Cortex of kidney (tissue), 1 donor: ENCODE results near the gene DCAKD.

Source experiments
- DNase-seq: peaks from one replicate; lab custom pipeline; 2025; lab: John Stamatoyannopoulos, UW

The DCAKD gene

GRCh38 chr17:45030733-45031132 lies 20.7 kb downstream of the DCAKD start:
- no peak for DNase-seq

DNA sequence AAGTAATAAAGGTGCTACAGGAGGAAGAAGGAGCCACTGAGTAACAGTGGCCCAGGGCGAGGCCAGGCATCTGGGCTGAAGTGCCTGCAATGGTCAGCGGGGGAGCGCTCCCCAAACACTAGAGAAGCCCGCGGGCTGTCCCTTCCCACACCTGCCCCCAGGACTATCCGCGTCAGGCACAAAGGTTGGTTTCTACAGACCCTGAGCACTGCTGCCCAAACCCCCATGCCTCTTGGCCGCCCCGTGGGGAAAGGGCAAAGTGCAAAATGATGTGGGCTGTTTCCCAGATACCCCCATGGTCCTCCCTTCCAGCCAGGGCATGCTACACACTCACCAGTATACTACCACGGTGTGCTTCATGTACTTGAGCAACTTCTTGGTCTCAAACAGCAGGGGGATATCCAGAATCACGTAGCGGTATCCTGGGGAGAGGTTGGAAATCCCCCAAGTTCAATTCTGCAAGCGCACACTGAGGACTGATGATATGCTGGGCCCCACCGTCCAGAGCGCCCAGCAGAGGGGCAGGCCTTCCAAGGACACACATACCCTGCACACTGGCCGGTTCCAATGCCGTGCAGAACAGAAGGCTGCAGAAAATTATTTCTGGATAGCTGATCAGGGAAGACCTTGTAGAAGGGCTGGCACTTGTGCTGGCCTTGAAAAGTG lies 21.5 kb downstream of the DCAKD start:
- no peak for DNase-seq

GRCh38 chr17:45029096-45029495 lies 22.3 kb downstream of the DCAKD start:
- no peak for DNase-seq

DNA sequence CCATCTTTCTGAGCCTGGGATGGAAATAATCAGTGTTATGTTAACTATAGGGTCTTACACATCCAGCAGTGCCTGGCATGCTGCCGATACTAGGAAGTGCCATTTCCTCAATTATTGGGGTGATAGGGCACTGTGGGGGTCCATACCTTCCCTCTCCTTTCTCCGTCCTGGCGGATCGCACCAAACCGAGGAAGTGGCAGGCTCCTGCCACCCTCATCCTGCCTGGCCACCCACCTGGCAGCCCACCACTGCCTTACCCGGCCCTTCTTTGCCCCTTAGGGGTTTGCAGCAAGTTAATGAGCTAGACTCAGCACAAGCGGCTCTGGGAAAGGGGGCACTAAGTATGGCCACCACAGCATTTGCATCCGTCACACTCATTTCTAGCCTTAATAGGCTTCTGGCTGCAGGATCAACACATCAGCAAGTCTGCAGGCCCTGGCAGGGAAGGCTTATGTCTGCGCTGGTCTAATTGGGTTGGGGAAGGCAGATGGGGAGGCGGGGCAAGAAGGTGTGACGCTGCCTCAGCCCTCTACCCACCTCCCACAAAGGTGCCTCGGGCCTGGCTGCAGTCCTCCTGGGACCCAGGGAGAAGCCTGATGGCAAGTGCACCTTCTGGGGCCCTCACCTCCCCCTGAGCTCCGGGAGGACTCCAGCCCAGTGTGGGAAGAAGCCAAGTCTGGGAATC lies 28.6 kb downstream of the DCAKD start:
- no peak for DNase-seq

DNA sequence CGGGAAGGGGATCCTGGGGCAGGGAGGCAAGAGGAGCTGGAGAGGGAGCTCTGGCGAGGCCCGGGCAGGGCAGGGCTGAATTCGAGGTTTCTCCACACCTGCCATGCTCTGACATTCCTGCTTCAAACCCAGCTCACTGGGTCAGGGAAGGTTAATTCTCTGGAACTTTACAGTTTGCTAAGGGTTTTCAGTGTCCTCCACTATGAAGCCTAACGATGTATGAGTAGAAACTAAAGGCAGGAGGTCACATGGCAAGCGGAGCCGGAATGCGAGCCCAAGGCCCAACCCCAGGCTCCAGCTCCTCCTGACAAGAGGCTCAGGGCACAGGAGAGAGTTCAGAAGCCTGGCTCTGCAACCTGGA lies 29.2 kb downstream of the DCAKD start:
- no peak for DNase-seq

DNA sequence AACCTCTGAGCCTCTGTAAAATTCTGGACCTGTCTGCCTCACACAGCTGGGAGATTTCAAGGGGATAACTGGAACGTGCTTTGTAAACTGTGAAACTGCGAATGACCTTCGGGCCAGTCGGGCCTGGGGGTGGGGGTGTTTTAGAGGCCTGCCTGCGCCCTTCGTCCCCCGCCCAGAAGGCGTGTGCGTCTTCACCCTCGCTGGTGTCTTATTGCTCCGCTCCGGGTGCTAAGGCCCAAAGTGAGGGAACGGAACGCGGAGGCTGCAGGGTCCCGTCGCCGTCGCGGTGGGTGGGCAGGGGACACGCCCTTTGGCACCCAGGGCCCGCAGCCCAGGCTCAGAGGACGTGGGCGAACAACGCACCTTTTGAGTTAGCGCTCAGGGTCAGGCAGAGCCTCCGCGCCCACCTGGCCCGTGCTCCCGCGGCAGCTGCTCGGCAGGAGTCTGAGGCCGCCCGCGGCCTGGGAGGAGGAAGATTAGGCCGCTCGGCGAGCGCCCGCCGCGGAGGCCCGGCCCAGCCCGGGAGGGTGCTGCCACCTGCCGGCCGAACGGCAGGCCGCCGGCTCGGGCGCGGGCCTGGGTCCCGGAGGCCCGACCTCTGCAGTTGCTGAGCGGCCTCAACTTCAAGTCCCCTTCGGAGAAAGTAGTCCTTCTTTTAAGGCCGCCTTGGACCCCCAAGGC lies 29.7 kb downstream of the DCAKD start:
- DNase-seq, result no peak

- DNase-seq, result no peak
Measured at GRCh38 chr17:45020354-45021138, 30.9 kb downstream of the DCAKD start.

DNA sequence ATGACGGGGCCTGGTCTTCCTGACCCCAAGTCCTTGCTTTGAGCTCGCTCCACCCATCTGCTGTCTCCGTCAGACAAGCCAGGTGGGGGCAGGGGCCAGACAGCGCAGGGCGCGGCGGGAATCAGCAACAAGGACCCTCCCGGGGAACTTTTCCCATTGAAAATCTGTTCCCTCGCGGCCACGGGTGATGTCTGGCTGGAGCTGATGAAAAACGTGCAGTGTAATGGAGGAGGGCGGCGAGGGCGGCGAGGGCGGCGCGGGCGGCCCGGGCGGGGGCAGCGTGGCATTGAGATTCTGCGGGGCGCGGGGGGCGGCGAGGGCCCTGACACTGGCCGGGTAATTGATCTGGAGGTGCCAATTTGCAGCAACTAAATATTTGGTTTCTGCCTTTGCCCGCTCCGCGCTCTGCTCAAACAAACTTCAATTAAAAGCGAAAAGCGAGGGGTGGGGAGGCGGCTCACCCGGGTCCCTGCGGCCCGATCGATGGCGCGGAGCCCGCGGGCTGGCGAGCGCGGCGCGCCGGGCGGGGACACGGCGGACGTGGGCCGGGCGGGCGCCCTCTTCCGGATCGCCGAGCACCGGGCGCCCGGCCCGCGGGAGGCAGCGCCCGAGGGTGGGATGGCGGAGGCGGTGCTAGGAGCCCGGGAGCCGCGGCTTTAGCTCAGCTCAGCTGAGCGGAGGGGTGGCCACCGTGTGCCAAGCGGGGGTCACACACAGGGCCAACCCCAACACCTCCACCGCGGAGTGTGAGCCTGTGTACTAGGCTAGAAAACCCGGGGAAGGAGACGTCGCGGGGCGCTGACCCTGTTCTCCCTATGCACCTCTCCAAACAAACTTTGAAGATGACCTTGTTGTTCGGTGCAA lies 32.4 kb downstream of the DCAKD start:
- no peak for DNase-seq

DNA sequence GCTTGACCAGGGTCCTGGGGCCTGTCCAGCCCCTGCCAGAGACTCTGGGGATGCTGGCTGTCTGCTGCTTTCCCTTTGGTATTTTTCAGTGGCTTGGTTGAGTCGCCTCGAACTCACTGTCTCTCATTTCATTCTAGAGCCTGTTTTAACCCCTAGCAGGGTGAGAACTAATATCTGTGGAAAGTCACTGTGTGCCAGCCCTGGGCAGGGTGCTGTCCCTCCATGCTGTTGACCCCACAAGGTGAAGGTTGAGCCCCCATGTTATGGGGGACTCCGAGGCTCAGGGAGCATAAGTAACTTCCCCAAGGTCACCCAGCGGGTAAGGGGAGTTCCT lies 33.0 kb downstream of the DCAKD start:
- no peak for DNase-seq

DNA sequence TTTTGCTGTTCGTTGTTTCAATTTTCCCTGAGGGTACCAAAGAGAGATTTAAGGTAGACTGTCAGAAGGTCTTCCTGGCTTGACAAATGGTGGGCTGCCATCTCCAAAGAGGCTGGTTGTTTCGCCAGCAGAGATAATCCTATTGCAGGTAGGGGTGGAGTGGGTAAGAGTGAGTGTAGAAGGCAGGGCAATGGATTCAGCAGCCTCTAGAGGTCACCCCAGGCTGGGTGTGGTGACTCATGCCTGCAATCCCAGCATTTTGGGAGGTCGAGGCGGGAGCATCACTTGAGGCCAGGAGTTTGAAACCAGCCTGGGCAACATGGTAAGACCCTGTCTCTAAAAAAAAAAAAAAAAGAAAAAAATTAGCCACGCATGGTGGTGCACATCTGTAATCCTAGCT lies 34.6 kb downstream of the DCAKD start:
- no peak for DNase-seq

- DNase-seq, result no peak
Measured at GRCh38 chr17:45016237-45016636, 35.2 kb downstream of the DCAKD start.

DNA sequence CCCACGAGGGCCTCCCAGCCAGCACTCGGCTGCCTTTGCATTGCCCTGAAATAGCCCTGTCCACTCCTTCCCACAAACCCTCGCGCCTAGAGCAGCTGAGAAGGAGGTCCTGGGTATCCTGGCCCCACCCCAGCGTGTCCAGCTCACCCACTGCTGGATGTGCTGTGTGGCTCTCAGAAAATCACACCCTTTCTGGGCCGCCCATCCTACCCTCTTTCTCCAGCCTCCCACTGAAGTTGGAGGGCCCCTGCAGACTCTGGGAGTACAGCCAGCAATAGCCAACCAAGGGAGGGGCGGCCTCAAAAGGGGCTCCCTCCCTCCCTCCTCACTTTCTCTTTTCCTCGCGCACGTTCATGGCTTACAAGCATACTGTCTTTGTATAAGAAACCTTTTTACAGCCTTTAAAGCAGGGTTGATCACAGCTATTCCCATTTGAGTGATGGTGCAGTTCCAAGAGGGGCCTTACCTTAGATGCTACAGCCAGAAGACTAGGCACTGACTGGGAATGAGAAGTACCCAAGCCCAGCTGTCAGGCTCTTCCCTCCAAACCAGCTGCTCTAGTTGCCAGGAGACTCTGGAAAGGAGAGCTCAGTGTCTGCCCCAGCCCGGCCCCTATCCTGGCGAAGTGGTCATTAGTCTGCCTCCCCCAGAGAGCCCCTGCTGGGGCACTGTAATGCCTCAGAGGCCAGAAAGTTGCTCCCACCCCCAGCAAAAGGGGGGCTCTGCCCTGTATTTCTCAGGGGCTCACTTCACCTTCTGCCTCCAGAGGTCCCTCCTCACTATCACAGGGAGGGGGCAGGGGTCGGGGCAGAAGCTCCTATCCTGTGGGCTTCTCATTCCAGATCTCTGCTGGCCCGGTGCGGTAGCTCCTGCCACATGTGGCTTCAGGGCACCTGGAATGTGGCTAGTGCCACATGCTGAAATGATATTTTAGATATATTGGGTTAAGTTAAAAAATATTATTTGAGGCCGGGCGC lies 38.1 kb downstream of the DCAKD start:
- no peak for DNase-seq

DNA sequence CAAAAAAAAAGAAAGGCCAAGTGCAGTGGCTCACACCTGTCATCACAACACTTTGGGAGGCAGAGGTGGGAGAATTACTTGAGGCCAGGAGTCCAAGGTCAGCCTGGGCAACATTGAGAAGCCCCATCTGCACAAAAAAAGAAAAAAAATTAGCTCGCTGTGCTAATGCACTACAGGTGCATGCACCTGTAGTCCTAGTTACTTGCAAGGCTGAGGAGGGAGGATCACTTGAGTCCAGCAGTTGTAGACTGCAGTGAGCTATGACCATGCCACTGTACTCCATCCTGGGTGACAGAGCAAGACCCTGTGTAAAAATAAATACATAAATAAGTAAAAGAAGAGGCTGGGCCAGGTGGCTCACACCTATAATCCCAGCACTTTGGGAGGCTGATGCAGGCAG lies 39.7 kb downstream of the DCAKD start:
- no peak for DNase-seq

- no peak for DNase-seq
Measured at GRCh38 chr17:45009676-45010467, 41.6 kb downstream of the DCAKD start.

DNA sequence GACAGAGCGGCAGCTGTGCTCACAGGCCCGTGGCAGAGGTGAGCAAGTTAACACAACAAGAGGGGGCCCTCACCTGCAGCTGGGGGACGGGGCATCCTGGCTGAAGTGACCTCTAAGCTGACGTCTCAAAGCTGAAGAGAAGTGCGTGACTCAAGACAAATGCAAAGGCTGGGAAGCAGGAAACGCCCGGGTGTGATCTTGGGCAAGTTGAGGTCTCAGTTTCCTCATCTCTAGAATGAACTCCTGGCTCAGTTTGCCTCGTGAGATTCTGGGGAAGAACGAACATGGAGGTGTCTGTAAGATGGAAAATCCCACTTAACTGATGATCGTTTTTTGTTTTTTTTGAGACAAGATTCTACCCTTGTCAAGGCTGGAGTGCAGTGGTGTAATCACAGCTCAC lies 43.2 kb downstream of the DCAKD start:
- DNase-seq, result no peak

DNA sequence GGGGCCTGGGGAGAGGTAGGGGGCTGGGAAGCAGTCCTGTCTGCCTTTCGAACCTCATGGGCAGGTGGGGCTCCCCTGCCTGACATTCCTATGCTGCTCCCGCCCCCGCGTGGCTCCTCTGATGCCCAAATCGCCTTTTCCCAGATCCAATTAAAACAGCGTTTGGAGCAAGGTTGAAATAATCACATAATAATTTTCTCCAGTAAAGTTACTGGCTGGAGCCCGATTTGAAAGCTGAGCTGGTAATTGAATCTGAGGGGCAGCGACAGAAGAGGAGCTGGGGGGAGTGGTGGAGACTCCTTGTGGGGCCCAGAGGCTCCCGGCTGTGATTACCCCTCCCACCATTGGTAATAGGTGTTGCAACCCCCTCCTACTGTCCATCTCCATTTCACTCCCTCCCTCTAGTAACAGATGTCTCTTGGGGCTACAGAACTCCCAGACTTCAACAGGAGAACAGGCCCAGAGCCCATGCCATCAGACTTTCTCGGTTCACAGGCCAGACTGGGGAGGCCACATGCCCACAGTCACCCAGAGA lies 44.4 kb downstream of the DCAKD start:
- no peak for DNase-seq

DNA sequence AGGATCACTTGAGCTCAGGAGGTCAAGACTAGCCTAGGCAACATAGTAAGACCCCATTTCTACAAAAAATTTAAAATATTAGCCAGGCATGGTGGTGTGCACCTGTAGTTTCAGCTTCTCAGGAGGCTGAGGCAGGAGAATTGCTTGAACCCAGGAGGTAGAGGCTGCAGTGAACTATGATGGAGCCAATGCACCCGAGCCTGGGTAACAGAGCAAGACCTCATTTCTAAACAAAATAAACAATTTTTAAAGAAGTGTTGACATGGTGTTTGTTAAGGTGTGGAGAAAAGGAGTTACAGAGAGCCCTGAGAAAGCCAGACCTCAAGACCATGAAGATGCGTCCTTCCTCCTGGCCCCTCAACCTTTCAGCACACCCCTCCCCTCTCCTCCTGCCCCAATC lies 45.7 kb downstream of the DCAKD start:
- DNase-seq, result no peak

- DNase-seq, result no peak
Measured at GRCh38 chr17:45004388-45004787, 47.0 kb downstream of the DCAKD start.

GRCh38 chr17:45003877-45004276 lies 47.6 kb downstream of the DCAKD start:
- no peak for DNase-seq

DNA sequence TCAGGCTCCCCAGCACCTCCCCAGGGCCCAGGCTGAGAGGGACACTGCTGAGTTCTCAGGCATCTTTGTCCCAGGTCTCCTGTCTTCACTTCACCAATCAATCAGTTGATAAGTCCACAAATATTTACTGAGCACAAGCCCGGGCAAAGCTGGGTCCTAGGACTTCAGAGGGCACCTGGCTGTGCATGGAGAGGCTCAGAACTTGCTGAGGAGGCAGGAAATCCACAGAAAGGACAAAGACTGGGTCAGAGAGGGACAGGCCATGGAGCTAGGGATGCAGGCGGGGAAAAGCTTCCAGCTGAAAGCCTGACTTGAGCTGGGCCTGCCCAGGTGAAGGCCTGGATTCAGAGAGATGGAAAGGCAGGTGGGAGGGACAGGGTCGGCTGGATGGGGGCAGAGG lies 50.1 kb downstream of the DCAKD start:
- no peak for DNase-seq
